Gastroesophageal sphincter (tissue), 4 donors: Measurements from ENCODE around the gene PPIF. TPM values are rescaled to one million over a fixed set of nuclear protein-coding genes. Genes with fewer than 3 reads are reported as not detected.
A peak's percentile ranks its signal among the peaks of the same experiment; 100 is the strongest.

Experiments
- ATAC-seq: fragments of 150-250 bp; one replicate; pipeline ENCODE4 v1.9.1; 2016; ENCODE audit warnings: mild to moderate bottlenecking, moderate library complexity
- H3K27ac ChIP-seq, 4 donors: fragments of 200-600 bp; sonication (generic) in 3 of 4; 1 replicate in 3 of 4; 2 replicates in 1 of 4; pipeline ENCODE4 v1.5.1; 2016 to 2019
- H3K27me3 ChIP-seq: fragments of 200-600 bp; sonication (generic); one replicate; pipeline ENCODE4 v1.5.1; 2019
- H3K36me3 ChIP-seq, 2 donors: fragments of 200-600 bp; sonication (generic); one replicate each; pipeline ENCODE4 v1.5.1; 2019; ENCODE audit warnings: control low read depth in 1 of 2
- H3K4me1 ChIP-seq, 3 donors: fragments of 200-600 bp; sonication (generic); 1 replicate in 2 of 3; 2 replicates in 1 of 3; pipeline ENCODE4 v1.5.1; 2016 to 2019; ENCODE audit warnings: control low read depth in 2 of 3
- H3K4me3 ChIP-seq, 2 donors: fragments of 200-600 bp; sonication (generic); one replicate each; pipeline ENCODE4 v1.5.1; 2019; ENCODE audit warnings: mild to moderate bottlenecking in 1 of 2, moderate library complexity in 1 of 2
- H3K9me3 ChIP-seq, 3 donors: fragments of 200-600 bp; sonication (generic); one replicate each; pipeline ENCODE4 v1.5.1; 2017 to 2019; ENCODE audit warnings: control low read depth in 2 of 3
- EP300 ChIP-seq: sonication (generic); formaldehyde crosslinking; IDR thresholded peaks from one replicate; pipeline ENCODE4 v1.6.1; 2017; ENCODE audit warnings: antibody characterized with exemption, mild to moderate bottlenecking
- POLR2A ChIP-seq, 2 donors: fragments of 450-650 bp; IDR thresholded peaks; one replicate each; pipeline ENCODE4 v1.6.1; 2017; ENCODE audit warnings: antibody characterized with exemption in 2 of 2, mild to moderate bottlenecking in 2 of 2, moderate library complexity in 1 of 2
- POLR2AphosphoS5 ChIP-seq: sonication (generic); formaldehyde crosslinking; IDR thresholded peaks from one replicate; pipeline ENCODE4 v1.6.1; 2017; ENCODE audit warnings: antibody characterized with exemption
- WGBS, 2 donors: methylation state at CpG; one replicate each; pipeline ENCODE4 v1.1.5; 2018; ENCODE audit warnings: low coverage in 1 of 2; 5-methylcytosine and 5-hydroxymethylcytosine counted together
- total RNA-seq, 4 donors: library from RNA; depleted of rRNA; stranded (reverse); fragments of >200 nt; gene quantifications; one replicate each; pipeline ENCODE4 v1.1.0, GENCODE V29; 2016
- TF ChIP-seq, protein P1 (sequence below), 4 experiments: fragments of 200-600 bp in 2 of 4; fragments of 450-650 bp in 2 of 4; sonication (generic) in 1 of 4; IDR thresholded peaks; one replicate each; pipeline ENCODE4 v1.5.1; 2017 to 2019; ENCODE audit warnings: antibody characterized with exemption in 4 of 4, mild to moderate bottlenecking in 2 of 4, moderate library complexity in 2 of 4

The PPIF gene
- total RNA-seq, 4 donors from 2014 or later = 16.5 to 38.0 (median 22.8) TPM

DNA sequence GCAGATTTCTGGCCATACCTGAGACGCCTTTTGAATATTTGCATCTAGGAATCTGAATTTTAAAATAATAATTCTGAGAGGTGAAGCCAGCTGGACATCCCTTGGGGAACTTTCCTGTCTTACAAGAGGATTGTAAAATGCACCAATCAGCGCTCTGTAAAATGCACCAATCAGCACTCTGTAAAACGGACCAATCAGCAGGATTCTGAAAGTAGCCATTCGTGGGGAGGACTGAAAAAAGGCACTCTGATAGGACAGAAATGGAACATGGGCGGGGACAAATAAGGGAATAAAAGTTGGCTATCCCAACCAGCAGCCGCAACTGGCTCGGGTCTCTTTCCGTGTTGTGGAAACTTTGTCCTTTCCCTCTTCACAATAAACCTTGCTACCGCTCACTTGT is 9.9 kb downstream of the PPIF start:
- Histone ChIP-seq H3K4me3 (no peak overlapping the region), H3K36me3 (peaks cover 0 to 56% of the 10 kb centered on the region in 2 donors), H3K27me3 (no peaks in the 10 kb centered on the region), H3K27ac (no peak overlapping the region), H3K4me1 (no peaks in the 10 kb centered on the region), H3K9me3 (no peaks in the 10 kb centered on the region)
- WGBS, 2 donors = 93 to 95% methylated on average over 8 to 9 of the region's 9 CpGs
- TF ChIP-seq POLR2AphosphoS5 (no peak), POLR2A (IDR thresholded peaks at IDR 0.05) (no peak), EP300 (no peak)
- TF ChIP-seq, protein P1, sequence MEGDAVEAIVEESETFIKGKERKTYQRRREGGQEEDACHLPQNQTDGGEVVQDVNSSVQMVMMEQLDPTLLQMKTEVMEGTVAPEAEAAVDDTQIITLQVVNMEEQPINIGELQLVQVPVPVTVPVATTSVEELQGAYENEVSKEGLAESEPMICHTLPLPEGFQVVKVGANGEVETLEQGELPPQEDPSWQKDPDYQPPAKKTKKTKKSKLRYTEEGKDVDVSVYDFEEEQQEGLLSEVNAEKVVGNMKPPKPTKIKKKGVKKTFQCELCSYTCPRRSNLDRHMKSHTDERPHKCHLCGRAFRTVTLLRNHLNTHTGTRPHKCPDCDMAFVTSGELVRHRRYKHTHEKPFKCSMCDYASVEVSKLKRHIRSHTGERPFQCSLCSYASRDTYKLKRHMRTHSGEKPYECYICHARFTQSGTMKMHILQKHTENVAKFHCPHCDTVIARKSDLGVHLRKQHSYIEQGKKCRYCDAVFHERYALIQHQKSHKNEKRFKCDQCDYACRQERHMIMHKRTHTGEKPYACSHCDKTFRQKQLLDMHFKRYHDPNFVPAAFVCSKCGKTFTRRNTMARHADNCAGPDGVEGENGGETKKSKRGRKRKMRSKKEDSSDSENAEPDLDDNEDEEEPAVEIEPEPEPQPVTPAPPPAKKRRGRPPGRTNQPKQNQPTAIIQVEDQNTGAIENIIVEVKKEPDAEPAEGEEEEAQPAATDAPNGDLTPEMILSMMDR (IDR thresholded peaks at IDR 0.05) = no peak
- ATAC-seq = no peak

DNA sequence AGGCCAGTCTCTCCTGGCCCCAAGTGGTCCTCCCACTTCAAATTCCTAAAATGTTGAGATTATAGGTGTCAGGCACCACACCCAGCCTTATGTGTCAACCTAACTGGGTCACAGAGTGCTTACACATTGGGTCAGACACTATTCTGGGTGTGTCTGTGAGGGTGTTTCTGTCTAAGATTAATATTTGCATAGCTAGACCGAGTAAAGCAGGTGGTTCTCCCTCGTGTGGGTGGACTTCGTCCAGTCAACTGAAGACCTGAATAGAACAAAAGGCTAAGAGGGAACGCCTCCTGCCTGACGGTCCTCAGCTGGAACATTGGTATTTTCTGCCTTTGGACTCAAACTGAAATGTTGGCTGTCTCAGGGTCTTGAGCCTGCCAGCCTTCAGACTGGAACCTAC is 11.5 kb downstream of the PPIF start:
- H3K36me3 ChIP-seq = peaks cover 0 to 40% of the 10 kb centered on the region in 2 donors
- H3K27me3 ChIP-seq = no peaks in the 10 kb centered on the region
- H3K9me3 ChIP-seq = no peaks in the 10 kb centered on the region
- WGBS, 2 donors = 54% methylated on average over 4 of the region's 5 CpGs; no CpG with 5 or more reads in 1 of the 2 donors
- H3K27ac ChIP-seq = no peak overlapping the region
- TF ChIP-seq POLR2A (IDR thresholded peaks at IDR 0.05) (no peak), POLR2AphosphoS5 (no peak), EP300 (no peak)
- TF ChIP-seq, protein P1 (IDR thresholded peaks at IDR 0.05) = no peak
- no peaks in the 10 kb centered on the region for H3K4me1 ChIP-seq
- no peak overlapping the region for H3K4me3 ChIP-seq
- ATAC-seq = peak; percentile 16

DNA sequence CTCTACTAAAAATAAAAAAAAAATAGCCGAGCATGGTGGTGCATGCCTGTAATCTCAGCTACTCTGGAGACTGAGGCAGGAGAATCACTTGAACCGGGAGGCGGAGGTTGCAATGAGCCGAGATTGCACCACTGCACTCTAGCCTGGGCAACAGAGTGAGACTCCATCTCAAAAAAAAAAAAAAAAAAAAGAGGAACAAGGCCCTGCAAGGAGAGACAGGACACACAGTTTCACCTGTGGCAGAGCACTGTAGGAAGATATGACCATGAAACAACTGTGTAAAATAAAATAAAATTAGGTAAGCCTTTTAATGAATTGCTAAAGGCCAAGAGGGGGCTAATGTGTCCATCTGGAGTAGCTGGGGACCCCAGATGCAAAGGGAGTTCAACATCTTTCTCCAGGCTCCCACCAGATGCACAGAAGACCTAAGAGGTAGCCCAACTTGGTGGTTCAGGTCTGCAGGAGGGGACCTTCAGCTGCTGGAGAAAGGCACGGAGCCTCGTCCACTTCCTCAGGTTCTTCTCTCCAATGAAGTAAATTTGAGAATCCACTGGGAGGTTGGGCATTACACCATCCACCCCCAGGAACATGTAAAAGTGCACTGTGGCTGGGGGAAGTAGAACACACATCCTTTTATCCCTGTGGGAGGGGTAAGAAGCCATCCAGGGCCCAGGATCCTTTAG is 12.7 kb downstream of the PPIF start:
- H3K36me3 ChIP-seq = peaks cover 0 to 29% of the 10 kb centered on the region in 2 donors
- H3K4me1 ChIP-seq = no peaks in the 10 kb centered on the region
- H3K27me3 ChIP-seq = no peaks in the 10 kb centered on the region
- no peak overlapping the region for H3K27ac ChIP-seq
- no peak overlapping the region for H3K4me3 ChIP-seq
- no peaks in the 10 kb centered on the region for H3K9me3 ChIP-seq
- 90% methylated on average over 4 of the region's 6 CpGs; no CpG with 5 or more reads in 1 of the 2 donors for WGBS, 2 donors
- TF ChIP-seq, protein P1 (IDR thresholded peaks at IDR 0.05) = no peak
- no peak for TF ChIP-seq EP300
- no peak for TF ChIP-seq POLR2A (IDR thresholded peaks at IDR 0.05)
- no peak for TF ChIP-seq POLR2AphosphoS5
- no peak for ATAC-seq

DNA sequence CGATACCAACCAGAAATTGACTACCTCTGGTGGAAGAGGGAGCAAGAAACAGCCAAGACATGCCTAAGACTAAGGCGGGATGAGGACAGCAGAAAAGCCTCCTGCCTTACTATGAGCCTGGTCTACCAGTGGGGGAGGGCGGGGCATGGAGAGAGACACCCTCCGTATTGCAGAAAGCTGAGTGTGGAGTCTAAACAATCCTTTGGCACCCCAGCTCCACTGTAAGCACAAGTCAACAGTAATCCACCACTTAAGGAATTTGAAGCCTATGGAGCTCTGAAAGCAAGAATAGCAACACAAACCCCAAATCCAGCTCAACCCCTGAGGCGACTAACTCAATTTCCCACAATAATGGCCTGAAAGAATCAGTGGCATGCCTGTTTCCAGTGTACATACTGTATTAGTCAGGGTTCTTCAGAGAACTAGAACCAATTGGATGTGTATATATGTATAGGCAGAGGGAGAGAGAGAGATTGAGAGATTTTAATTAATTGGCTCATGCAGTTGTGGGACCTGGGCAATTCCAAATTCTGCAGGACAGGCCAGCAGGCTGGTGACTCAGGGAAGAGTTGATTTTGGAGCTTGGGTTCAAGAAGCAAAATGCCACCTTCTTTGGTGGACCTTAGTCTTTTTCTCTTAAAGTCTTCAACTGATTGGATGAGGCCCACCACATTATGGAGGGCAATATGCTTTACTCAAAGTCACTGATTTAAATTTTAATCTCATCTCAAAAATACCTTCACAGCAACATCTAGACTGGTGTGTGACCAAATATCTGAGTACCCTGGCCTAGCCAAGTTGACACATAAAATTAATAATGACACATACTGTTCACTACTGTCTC is 13.5 kb downstream of the PPIF start:
- no peak for TF ChIP-seq EP300
- TF ChIP-seq POLR2AphosphoS5 = no peak
- no peak for TF ChIP-seq POLR2A (IDR thresholded peaks at IDR 0.05)
- TF ChIP-seq, protein P1 (IDR thresholded peaks at IDR 0.05) = no peak
- peaks cover 0 to 21% of the 10 kb centered on the region in 2 donors for H3K36me3 ChIP-seq
- 14 to 100% methylated on average over 1 of the region's 5 CpGs for WGBS, 2 donors
- ATAC-seq = no peak
- H3K27me3 ChIP-seq = no peaks in the 10 kb centered on the region
- no peak overlapping the region for H3K27ac ChIP-seq
- H3K9me3 ChIP-seq = no peaks in the 10 kb centered on the region
- no peaks in the 10 kb centered on the region for H3K4me1 ChIP-seq
- H3K4me3 ChIP-seq = no peak overlapping the region
